Fibroblast of skin of scalp (primary cell): ENCODE measurements around the gene GNAQ.
A peak's percentile ranks its signal among the peaks of the same experiment; 100 is the strongest.

Source experiments
- DNase-seq: peaks from one replicate; pipeline ENCODE4 v3.0.0-alpha.2; 2013

GNAQ gene

DNA sequence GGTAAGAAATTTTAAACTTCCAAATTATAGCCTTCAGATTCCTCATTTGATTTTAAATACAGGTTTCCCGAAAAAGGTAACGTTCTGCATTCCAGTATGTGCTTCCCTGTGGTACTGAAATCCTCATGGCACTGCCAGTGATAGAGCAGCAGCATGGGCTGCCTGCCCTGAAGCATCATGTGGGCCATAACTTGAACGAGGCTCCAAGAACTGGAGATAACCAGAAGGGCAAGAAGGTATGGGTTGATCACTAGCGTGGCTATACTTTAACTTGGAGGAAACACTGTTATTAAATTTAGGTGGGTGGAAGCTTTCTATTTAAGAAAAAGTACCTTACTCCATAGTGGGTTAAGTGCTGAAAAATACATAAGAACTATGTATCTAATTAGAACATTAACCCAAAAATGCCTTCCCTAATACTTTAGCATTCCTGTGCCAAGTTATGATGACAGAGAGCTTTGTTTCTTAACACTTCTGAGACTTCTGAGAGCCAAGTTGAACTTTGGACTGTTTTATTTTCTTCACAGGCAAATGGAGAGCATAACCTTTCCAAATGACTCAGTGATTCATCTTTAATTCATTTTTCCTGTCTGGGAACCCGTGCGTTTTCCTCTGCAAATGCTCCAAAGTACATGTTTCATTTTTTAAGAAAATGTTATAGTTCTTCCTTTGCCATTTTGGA, 192.0 kb downstream of the GNAQ start:
- peak; percentile 74 for DNase-seq

DNA sequence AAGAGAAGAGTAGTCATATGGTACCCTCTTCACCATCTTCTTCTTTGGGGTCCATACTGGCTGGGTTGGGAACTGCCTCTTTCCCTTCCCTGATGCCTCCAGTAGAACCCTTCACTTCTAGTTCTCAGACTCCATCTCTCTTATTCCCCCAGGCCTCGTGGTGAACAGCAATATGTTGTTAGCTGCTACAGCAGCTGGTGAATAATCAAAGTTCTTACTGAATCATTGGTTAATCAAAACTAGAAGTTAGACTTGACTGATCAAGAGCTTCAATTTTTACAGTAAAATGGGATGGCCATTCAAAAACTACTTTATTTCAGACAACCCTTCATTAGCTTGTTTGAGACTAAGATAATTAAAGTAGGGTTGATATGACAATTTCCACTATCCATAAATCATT, 192.6 kb downstream of the GNAQ start:
- DNase-seq, result no peak

DNA sequence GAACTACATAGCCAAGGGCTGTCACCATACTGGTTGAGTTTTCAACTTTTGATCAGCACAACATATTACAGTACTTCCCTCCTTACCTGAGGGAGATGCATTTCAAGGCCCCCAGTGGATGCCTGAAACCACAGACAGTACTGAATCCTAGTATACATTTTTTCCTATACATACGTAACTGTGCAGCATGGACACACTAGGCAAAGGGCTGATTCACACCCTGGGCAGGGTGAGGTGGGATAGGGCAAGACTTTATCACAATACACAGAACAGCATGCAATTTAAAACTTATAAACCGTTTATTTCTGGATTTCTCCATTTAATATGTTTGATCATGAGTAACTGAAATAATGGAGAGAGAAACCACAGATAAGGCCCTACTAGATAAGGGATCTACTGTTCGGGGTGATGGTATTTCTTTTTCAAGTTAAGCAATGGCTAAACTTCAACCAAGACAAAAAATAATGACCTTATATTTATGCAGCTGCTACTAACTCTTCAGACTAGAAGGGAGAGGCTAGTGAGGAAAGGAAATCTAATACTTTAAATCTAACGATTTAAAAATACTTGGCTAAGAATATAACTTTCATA, 196.6 kb downstream of the GNAQ start:
- no peak for DNase-seq

DNA sequence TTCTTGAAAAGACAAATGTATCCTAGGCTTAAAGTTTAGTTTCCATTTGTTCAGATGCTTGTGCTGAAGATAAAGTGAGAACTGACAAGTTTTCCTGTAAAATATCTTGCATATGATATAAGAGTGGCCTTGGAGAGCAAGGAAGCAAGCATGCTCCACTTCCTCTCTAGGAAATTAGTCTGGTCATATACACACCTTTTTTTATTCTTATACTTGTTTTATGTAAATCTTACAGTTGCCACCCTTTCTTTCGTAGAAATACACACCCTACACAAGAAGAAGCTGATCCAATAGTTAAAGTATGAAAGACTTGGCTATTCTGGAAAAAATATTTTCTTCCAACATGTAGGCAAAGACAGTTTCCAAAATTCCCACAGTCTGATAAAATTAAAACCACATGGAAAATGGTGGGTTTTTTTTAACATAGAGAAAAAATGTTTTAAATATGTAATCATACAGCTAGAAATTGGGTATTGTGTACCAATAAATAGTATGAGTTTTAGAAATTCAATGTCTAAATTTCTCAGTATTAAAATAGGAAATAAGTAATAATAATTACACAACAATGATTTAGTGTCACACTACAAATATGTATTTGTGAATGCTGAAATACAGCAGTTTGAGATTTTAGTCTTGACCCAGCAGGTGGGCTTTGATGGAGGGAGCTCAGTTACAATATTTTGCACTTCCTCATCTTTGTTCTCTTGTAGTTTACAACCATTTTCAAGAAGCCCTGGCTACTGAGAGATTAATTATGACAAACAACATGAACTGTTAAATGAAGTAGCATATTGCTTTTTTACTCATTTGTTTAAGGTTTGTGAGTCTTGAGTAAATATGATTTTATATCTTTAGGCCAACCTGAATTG, 197.8 kb downstream of the GNAQ start:
- DNase-seq, result peak; percentile 78

DNA sequence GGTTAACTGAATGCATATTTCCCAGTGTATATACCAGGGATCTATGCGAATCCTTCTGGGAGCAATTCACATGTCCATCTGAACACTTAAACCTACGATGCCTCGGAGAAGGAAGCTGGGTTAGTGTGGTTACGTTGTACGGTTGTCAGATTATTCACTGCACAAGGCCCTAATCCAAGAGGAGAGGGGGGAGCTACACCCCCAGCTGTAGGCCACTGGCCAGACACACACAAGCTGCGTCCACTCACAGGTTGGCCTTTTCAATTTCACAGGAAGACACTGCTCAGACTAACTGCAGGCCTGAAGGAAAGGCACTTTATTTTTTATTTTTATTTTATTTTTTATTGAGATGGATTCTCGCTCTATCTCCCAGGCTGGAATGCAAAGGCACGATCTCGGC, 199.0 kb downstream of the GNAQ start:
- no peak for DNase-seq

DNA sequence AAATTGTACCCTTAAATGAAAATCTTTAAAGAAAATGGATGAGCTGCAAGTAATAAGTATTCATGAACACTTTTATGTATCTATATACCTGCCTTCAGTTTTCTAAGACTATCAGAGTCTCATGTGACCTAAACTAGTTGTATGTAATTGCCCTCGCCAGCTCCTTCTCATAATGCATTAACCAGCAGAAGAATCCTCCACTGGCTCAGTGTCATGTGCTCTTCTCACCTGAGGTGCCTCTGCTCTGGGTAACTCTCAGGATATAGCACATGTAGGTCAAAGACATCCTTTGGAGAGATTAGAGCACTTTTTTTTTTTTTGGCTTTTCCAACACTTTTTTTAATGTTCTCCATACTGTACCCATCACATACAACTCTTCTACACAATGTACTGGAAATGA, 199.8 kb downstream of the GNAQ start:
- no peak for DNase-seq

DNA sequence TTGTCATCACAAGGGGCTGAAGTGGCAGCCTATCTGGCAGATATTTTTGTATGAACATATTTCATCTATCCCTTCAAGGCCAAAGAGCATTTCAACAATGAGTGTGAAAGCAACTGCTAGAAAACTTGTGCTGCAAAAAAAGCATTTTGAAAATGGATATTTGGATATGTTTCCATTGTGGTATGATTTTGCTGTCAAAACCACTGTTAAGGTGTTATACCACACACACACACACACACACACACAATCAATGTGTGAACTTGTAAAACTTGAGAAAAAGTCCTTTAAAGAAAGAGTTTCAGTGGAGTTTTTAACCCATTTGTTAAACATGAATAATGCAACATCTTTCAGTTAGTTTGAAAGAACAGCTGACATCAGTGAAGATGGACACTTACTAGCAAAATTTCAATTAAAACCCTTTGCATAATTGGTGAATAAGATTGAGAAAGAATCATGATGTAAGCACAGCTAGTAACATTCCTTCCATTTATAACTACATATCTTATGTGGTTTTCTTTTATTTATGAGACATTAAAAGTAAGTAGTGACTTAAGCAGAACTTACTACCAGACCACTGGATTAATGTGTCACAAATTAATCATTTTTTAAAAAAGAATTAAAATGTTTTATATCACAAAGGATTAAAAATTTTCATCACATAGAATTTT, 200.9 kb downstream of the GNAQ start:
- DNase-seq, result peak; percentile 49

DNA sequence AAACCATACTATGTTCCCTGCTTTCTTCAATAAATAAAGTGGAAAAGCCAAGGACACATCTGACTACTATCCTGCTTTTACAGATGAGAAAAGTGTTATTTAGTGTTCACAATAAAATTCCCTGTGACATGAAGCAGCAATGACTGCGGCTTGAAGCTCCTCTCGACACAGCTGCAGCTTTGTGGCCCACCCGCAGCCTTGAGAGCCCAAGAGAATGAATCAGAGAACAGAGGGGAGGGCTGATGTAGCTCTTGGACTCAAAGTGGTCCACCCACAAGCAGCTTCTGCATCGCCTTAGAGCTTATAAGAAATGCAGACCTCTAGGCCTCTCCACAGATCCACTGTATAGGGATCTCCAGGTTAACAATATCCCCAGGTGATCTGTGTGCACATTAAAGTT, 202.2 kb downstream of the GNAQ start:
- peak; percentile 27 for DNase-seq

DNA sequence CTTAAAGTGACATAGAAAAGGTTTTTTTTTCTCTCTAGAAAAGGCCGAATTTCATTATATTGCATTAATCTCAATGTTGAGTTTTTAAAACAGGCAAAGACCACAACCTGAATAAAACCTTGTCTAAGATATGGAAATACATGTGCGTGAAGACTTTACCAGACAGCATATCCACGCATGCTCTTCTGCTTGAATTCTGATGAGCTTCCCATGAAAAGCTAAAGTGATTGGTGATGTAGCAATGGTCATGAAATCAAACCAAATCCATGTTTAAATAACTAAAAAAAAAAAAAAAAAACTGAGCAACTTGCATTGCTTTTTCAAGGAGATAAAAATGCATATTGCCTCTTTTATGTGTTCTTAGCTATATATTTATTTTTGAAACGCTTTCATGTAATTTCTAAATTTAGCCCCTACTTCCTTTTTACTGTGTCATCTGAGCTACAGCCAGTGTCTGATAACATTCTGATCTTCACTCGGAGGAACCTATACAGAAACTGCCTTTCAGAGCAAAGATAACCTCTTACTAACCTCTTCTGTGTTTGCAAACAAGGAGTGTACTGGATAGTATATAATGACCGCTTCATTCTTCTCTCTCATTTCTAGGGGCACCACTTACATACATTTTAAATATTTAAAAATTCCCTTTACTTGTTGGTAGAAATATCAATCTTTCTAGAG, 204.4 kb downstream of the GNAQ start:
- no peak for DNase-seq

DNA sequence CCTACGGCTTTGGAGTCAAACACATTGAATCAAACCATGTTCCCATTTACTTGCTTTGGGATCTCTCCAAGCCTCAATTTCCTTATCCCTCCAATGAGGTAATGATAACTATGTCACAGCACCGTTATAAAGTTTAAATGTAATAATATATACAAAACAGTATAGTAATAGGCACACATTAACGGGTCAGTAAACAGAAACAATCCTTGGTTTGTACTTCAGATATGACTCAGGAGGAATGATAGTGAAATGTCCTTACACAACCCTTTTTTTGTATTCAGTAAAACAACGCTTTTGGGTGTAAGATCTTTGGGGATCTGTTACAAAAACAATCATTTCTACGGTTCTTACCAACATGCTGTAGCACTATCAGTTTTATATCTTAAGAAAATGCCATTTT, 205.0 kb downstream of the GNAQ start:
- no peak for DNase-seq

DNA sequence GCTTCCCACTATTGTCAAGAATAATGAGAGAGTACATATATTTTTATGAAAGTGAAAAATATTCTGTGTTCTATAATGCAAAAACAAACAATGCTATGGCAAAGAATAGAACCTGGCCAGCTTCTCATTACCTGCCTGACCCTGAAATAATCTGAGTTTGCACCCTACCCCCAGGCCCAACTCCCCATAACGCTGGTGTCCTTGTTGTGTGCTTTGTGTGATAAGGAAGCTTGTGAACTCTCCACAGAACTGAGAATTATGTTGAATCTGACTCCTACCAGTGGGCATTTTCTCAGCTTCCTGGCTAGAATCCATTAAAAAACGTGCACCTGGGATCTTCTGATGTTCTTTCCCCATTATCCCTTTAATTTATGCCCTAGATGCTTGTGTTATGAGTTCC, 205.5 kb downstream of the GNAQ start:
- no peak for DNase-seq

DNA sequence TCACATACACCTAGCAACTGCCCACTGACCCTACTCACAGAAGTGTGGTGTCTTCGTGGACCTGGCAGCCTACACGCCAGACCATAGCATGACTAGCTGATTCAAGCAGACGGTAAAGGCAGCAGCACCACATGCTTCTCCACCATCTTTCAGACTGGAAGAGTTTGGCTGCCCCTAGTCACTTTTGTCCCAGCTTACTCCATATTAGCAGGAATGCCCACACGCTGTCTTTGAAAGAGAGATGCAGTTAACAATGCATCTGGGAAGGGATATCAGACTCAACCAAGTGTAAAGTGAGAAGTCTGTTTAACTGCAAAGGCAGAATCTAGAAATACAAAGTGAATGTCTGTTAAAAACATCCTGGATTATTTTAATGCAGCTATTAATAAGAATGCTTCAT, 206.2 kb downstream of the GNAQ start:
- no peak for DNase-seq

DNA sequence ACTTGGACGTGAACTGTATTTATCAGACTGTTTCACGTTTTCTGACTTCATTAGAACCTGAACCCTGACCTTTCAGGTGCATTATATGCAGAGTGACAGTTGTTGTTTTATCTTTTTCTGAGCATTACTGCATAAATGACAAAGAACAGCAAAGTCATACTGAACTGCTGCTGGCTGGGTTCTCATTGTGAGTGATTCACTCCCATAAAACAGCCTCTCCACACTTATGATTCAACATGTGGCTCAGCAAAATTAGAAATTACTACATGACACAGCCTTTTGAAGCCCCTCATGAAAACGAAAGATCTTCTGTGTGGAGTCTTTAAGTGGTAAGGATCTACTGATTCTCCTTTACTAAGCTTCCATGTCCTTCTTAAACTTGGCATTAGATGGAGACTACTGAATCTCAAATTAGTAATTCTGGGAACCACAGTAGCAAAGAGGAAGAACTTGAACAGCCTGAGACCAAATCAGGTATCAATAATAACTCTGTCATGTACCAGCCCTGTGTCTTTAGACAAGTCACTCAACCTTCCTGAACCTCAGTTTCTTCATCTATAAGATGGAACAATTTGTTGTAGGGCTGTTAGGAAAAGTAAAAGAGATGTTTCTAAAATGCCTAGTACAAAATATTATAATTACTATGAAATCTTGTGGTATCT, 211.2 kb downstream of the GNAQ start:
- DNase-seq, result peak; percentile 61

DNA sequence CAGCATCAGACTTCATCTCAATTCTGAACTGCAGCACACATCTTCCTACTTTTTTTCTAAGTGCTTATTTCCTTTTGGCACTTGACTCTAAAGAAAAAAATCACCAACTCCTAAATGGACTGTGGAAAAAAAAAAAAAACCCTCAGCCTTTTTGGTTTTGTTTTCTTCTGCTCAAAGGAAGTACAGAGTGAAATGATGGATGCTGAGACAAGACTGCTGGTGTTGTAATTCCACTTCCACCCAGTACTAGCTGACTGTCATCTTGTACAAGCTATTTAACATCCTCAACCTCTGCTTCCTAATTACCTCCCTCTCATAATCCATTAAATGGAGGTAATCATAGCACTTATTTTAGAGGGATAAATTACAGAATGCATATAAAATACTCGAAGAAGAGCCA, 212.0 kb downstream of the GNAQ start:
- no peak for DNase-seq

DNA sequence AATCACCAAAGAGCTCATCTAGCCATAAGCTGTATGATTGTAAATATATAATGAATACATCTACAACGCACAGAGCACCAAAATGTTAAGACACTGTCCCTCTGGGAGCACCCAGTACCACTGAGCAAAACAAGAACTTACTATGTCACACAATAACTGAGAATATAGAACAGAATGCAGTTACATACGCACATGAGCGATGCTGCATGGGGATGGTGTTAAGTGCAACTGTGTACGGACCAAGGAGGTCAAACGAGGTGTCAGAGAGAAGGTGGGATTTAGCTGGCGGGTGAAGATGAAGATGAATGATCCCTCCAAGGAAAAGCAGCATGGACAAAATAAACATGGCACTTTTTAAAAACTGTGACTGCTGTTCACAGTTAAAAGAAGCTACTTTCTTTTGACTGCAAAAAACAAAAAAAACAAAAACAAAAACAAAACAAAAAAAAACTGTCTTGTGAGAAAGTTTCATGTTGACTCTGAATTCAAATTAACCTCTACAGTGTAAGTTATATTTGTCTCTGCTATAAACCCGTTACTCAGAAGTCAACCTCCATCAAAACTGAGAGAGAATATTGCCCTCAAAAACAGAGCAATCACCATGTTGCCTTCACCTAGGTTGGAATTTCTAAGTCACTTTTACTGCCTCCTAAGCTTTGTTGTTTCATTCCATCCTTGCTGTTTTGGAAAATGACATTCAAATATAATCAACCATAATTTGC, 213.9 kb downstream of the GNAQ start:
- no peak for DNase-seq

DNA sequence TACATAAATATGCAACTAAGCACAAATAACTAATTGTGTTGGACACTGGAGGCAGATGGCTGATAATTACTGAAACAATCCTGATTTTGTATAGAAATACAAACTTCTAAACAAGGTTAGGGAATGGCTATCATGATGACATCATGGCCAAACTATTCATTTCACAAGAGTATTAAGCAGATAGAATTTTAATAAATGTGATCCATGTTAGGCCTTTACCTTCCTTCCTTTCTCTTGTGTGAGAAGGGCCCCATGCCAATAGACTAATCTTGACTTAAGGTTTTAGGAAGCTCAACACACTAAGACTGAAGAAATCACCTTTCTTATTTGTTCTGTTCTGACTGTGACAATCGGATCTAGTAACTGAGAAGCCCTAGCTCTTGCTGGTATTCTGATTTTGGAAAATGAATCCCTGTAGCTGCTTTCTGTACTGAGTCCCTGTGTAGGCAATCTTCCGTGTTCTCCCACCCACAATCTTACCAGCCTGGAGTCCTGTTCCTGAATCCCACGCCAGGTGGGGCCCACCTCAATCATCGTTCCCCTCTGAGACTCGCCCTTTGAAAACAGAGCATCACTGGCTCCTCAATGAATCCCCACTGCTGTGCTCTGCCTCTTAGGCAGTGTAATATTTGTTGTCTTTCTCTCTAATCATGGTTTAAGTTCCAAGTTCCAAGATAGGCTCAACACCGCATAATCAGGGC, 214.8 kb downstream of the GNAQ start:
- peak; percentile 25 for DNase-seq

DNA sequence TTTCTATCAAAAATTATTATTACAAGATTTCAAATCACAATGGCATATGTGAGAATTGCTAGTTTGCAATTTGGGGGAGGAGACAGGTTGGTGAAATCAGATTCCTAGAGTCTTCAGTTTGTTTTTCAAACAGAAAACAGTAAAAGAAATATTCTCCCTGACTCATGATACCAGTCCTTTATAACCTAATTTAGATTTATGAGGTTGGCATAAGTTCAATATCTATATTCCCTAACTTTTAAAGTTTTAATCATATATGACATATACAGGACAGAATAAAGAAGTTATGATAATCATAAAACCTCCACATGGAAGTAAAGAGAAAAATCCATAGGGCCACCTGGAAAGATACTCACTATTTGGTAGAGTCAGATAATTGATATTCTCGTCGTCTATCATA, 216.4 kb downstream of the GNAQ start:
- no peak for DNase-seq

DNA sequence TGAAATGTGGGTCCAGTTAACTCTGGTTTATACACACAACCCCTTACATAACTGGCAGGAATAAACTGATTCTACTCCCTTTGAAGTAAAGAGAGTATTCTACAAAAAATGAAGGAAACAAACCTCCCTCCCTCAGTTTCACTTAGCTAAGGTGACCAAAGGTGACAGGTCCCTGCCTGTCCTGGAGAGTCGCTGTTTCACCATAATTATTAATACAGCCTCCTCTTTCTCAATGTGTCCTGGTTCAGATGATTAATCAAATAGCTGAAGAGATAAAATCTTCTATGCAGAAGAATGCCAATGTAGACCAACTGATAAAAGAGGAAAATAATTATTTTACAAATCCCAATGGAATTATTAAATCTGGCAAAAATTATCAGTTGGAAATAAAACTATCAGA, 219.8 kb downstream of the GNAQ start:
- no peak for DNase-seq

DNA sequence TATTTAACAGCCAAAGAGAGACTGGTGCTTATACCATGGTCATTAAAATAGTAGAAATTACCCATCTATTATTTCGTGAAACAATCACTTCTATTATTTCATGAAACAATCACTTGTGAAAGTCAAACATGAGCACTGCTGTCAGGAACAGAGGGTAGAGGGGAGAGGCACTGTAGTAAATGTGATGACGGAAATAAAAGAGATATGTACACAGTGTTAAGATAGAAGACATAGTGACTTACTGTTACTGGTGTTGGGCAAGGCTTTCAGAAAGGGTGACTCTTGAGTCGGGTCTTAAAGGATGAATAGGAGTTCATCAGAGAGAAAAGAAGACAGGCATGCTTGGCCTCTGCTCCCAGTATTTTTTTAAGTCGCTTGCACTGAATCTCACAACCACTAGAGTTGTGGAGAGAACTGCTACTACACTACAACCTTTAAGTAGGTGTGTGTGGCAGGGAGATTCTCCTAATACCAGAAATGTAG, 220.9 kb downstream of the GNAQ start:
- DNase-seq, result no peak

DNA sequence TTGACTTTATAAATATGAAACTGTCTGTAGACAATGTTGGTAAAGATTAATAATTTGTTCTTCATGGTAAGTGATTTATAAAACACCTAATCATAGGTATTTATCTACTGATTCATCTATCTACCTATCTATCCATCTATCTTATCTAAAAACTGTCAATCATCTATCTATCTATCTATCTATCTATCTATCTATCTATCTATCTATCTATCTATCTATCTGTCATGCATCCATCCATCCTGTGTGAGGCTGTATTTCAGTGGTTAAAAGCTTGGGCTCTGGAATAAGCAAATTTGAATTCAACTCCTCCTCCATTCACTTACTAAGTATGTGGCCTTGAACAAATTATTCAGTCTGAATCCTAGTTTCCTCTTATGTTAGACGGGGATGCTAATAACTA, 221.6 kb downstream of the GNAQ start:
- no peak for DNase-seq

DNA sequence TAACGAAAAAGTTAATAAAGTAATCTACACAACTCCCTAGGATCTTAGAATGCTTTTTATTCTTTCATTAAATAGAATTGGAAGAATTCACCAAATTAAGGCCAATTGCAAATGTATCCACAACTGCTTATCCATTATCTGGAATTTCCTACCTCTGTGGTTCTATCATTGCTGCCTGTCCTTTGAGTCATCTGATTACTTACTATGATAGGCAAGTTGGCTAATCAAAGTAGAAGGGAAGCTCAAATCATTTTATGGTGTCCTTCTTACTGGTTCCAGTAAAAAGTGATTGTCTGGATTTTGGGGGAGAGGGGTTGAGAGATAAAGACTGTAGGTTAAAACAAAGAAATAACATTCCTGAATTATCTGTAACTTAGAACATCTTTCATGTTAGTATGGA, 222.1 kb downstream of the GNAQ start:
- DNase-seq, result no peak
